Erythroblast (primary cell): ENCODE data around the gene CFAP157.

Experiments
- GATA1 ChIP-seq: IDR thresholded peaks from 2 replicates; pipeline ENCODE4 v1.6.1; 2011; ENCODE audit warnings: low read depth, mild to moderate bottlenecking, control low read depth, low read length, moderate library complexity
- POLR2A ChIP-seq: IDR thresholded peaks from 2 replicates; pipeline ENCODE4 v1.6.1; 2011; ENCODE audit warnings: mild to moderate bottlenecking, low read length

- TF ChIP-seq POLR2A: no peak
- no peak for TF ChIP-seq GATA1
These were observed 2.3 kb downstream of the CFAP157 start for GRCh38 chr9:127708952-127709587.
